ENCODE data around the gene LIPC. TPM values are rescaled to one million over a fixed set of nuclear protein-coding genes. Genes with fewer than 3 reads are reported as not detected.

Gene LIPC
- total and polyA plus RNA-seq, 2 donors (not counting 3 experiments of a cell fraction or from before 2014, with no cell fraction given) = not detected

DNA sequence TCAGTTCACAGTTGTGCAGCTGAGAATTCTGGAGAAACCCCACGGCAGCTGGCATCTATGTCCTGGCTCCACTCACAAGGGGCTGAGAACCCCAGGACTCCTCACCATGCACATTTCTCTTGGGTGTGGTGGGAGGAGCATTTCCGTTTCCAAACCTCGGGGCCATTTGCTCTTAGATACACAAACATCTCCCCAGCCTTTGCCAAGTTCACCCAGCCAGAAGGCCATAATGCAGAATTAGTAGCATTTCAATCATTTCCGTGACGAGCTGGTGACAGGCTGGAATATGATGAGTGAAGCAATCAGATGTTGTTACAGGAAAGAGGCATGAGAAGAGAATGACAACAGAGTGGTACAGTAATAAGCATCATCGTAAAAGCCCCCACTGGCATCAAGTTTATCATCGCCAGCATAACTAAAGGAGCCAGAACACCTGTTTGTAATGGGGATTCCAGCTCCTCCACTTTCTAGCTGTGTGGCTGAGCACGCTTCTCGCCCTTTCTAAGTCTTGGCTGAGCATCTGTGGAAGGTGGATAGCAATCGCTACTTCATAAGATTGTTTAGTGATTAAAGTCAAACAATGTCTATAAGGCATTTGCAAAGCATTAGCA, 82.0 kb downstream of the LIPC start:
- intact Hi-C loops (cut with micrococcal nuclease) (no loop called here), dilution Hi-C loops (cut with MboI; ENCODE audit: extremely low pct_ligation_motif_present, low sequenced_read_pairs) (no loop called here)
- no peaks in the 10 kb centered on the region for H3K9me3 ChIP-seq (replicated peaks; ENCODE audit: control insufficient read depth, insufficient read depth, low read length)
- H3K4me2 ChIP-seq (ENCODE audit: insufficient read depth, low read length) = no peak overlapping the region
- DNase-seq (ENCODE audit: low read depth, low spot score) (no peak), FAIRE-seq (no peak)
- TF ChIP-seq POLR2A (IDR thresholded peaks at IDR 0.05; ENCODE audit: low read depth, low read length) (no peak), MYC (IDR thresholded peaks at IDR 0.05; ENCODE audit: low read depth, low read length) (no peak), EZH2 (IDR thresholded peaks at IDR 0.05; ENCODE audit: borderline replicate concordance, low read depth, low read length, severe bottlenecking) (no peak), FOS (IDR thresholded peaks at IDR 0.05; ENCODE audit: borderline replicate concordance, insufficient read depth, low read length) (no peak), JUN (IDR thresholded peaks at IDR 0.05; ENCODE audit: borderline replicate concordance, insufficient read depth, insufficient read length, low read depth) (no peak), GATA2 (IDR thresholded peaks at IDR 0.05; ENCODE audit: insufficient read depth, insufficient read length, low read depth, low read length) (no peak), POLR2AphosphoS5 (IDR thresholded peaks at IDR 0.05; ENCODE audit: insufficient read depth, low read depth, low read length) (no peak)
- TF ChIP-seq, protein P1, sequence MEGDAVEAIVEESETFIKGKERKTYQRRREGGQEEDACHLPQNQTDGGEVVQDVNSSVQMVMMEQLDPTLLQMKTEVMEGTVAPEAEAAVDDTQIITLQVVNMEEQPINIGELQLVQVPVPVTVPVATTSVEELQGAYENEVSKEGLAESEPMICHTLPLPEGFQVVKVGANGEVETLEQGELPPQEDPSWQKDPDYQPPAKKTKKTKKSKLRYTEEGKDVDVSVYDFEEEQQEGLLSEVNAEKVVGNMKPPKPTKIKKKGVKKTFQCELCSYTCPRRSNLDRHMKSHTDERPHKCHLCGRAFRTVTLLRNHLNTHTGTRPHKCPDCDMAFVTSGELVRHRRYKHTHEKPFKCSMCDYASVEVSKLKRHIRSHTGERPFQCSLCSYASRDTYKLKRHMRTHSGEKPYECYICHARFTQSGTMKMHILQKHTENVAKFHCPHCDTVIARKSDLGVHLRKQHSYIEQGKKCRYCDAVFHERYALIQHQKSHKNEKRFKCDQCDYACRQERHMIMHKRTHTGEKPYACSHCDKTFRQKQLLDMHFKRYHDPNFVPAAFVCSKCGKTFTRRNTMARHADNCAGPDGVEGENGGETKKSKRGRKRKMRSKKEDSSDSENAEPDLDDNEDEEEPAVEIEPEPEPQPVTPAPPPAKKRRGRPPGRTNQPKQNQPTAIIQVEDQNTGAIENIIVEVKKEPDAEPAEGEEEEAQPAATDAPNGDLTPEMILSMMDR (IDR thresholded peaks at IDR 0.05; ENCODE audit: extremely low read depth in 1 of 2, insufficient read depth in 1 of 2, low read depth in 1 of 2, low read length in 2 of 2) = no peak
- TF ChIP-seq, protein P2, sequence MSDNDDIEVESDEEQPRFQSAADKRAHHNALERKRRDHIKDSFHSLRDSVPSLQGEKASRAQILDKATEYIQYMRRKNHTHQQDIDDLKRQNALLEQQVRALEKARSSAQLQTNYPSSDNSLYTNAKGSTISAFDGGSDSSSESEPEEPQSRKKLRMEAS (IDR thresholded peaks at IDR 0.05; ENCODE audit: insufficient read depth, insufficient read length) = no peak
- no peaks in the 10 kb centered on the region for H3K36me3 ChIP-seq (ENCODE audit: control insufficient read depth in 2 of 2, extremely low read depth in 1 of 2, insufficient read depth in 2 of 2, low read length in 2 of 2)
- H3K4me1 ChIP-seq (ENCODE audit: control insufficient read depth, extremely low read depth, insufficient read depth, low read length) = peaks cover 8% of the 10 kb centered on the region
- no TSS peak for BruUV-seq (replicated peaks)
- H2AFZ ChIP-seq (ENCODE audit: low read depth, low read length) = no peak overlapping the region
- ChIA-PET CTCF (interaction anchor here (1.4 kb wide), 1 partner anchor 16 kb away, joined by 4 read pairs; no protein-coding TSS in a partner anchor), POLR2A (no interaction called here)
- no peak overlapping the region for H3K9ac ChIP-seq (replicated peaks; ENCODE audit: extremely low read depth, insufficient read depth, low read length)
- no peak overlapping the region for H3K4me3 ChIP-seq (replicated peaks in 1 of 3; ENCODE audit: insufficient read depth in 1 of 3, low read depth in 1 of 3, low read length in 3 of 3)
- H4K20me1 ChIP-seq (replicated peaks; ENCODE audit: control insufficient read depth, extremely low read depth, insufficient read depth, low read length) = no peaks in the 10 kb centered on the region
- H3K79me2 ChIP-seq (ENCODE audit: control insufficient read depth, insufficient read depth, low read length) = no peaks in the 10 kb centered on the region
- H3K27ac ChIP-seq (ENCODE audit: insufficient read depth, low read depth, low read length) = no peak overlapping the region
- H3K27me3 ChIP-seq (ENCODE audit: control insufficient read depth in 2 of 2, insufficient read depth in 2 of 2, low read length in 2 of 2) = no peaks in the 10 kb centered on the region
- no peaks in the 10 kb centered on the region for H3K9me1 ChIP-seq (replicated peaks; ENCODE audit: control insufficient read depth, extremely low read depth, insufficient read depth, low read length)

All from endothelial cell of umbilical vein (primary cell).